Kidney (tissue), 14 donors: ENCODE measurements around the gene HBP1. TPM values are rescaled to one million over a fixed set of nuclear protein-coding genes. Genes with fewer than 3 reads are reported as not detected.
"Not testable (repeated sequence)": the region's sequence is repeated elsewhere in the genome, so short reads cannot be mapped to it uniquely, and the experiment has no call there.

Source experiments
- DNase-seq, 5 donors: peaks; one replicate each; pipeline ENCODE4 v3.0.0-alpha.2; 2013 to 2020
- FAIRE-seq: peaks from 2 replicates; lab custom pipeline; 2012; peaks lifted over from hg19 to GRCh38; lab: Jason Lieb, UNC
- H3K27ac ChIP-seq, 2 donors: one replicate each; pipeline ENCODE4 v1.7.0; 2013; ENCODE audit warnings: low read depth in 2 of 2, low read length in 2 of 2, inconsistent platforms in 1 of 2
- H3K27me3 ChIP-seq: one replicate; pipeline ENCODE4 v1.7.1; 2013; ENCODE audit warnings: low read length, inconsistent platforms; ENCODE audit not compliant: control insufficient read depth, insufficient read depth
- H3K36me3 ChIP-seq, 3 donors: one replicate each; pipeline versions ENCODE4 v1.7.0 to v1.7.1; 2013; ENCODE audit warnings: low read length in 3 of 3, control low read depth in 1 of 3, inconsistent platforms in 1 of 3; ENCODE audit not compliant: insufficient read depth in 3 of 3, control insufficient read depth in 2 of 3
- H3K4me1 ChIP-seq, 3 donors: one replicate each; pipeline versions ENCODE4 v1.7.0 to v1.7.1; 2013; ENCODE audit warnings: low read length in 3 of 3, inconsistent platforms in 1 of 3, low read depth in 1 of 3; ENCODE audit not compliant: control insufficient read depth in 2 of 3, insufficient read depth in 2 of 3
- H3K4me3 ChIP-seq, 3 donors: one replicate each; pipeline versions ENCODE4 v1.7.0 to v1.8.1; 2013; ENCODE audit warnings: low read length in 3 of 3, control low read depth in 1 of 3, inconsistent platforms in 1 of 3
- H3K9ac ChIP-seq, 3 donors: one replicate each; pipeline versions ENCODE4 v1.7.0 to v1.7.1; 2013; ENCODE audit warnings: low read length in 3 of 3, control low read depth in 1 of 3, inconsistent platforms in 1 of 3
- H3K9me3 ChIP-seq, 3 donors: one replicate each; pipeline versions ENCODE4 v1.7.0 to v1.7.1; 2013; ENCODE audit warnings: low read length in 3 of 3, control low read depth in 1 of 3, inconsistent platforms in 1 of 3; ENCODE audit not compliant: control insufficient read depth in 2 of 3, insufficient read depth in 1 of 3
- CTCF ChIP-seq: IDR thresholded peaks from 3 replicates; pipeline ENCODE4 v1.5.1; 2012; ENCODE audit warnings: mild to moderate bottlenecking, moderate library complexity, borderline replicate concordance; ENCODE audit not compliant: insufficient read depth; ENCODE audit errors: extremely low read depth
- intact Hi-C: fragments of 100-400 bp; cut with DNase I; formaldehyde crosslinking; loops from one replicate; pipeline ENCODE4 v1.11.1; 2022
- polyA plus RNA-seq: library from polyadenylated mRNA; stranded (reverse); fragments of 350-450 nt; fragmentation: Illumina TruSeq; extraction: RNeasy Lipid Tissue Mini Kit (QIAGEN cat#74804); gene quantifications from one replicate; pipeline ENCODE4 v1.2.3, GENCODE V29; 2014; ENCODE audit warnings: low read depth, low replicate concordance; ENCODE audit not compliant: insufficient read depth
- total RNA-seq: library from RNA; stranded (reverse); fragmentation: NEBNext Ultra II Directional; extraction: Animal tissue kit (Norgen Biotek cat#: 25700); gene quantifications from one replicate; pipeline ENCODE4 v1.2.1, GENCODE V29; 2021
- donor health status: control.
- donor health status: control.
- donor health status: control.
- donor health status: control.
- donor health status: control.
- donor health status: DM: yes; HTN: yes; CAD: no.
- donor health status: Normal renal cell carcinoma (clear cell type).

The HBP1 gene
- total and polyA plus RNA-seq, 2 donors from 2014 or later = 29.3 to 64.4 TPM

DNA sequence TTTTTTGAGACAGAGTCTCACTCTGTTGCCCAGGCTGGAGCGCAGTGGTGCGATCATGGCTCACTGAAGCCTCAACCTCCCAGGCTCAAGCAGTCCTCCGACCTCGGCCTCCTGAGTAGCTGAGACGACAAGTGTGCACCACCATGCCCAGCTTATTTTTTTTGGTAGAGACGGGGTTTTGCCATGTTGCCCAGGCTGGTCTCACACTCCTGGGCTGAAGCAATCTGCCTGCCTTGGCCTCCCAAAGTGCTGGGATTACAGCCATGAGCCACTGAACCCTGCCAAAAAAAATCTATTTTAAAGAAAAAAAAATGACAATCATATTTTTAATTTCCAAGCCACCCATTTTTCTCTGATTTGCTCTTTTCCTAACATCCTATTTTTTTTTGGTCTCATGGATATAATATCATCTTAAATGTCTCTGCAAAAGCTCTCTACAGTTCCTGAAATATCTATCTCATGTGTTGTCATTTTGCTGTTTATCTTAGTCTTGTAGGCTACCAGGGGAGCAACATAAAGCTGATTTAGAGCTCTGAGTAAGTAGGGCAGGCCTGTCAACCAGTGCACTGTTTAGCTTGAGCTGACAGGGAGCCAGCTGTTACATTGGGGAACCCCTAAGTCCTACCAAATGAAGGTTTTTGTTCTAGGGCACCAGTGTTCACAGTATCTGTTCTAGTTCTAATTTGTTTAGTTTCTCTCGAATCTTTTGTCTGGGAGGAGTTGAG is 29.9 kb upstream of the HBP1 start:
- no peak overlapping the region for H3K4me3 ChIP-seq
- TF ChIP-seq CTCF = no peak
- FAIRE-seq = no peak

GRCh38 chr7:107143875-107144274 is 24.9 kb upstream of the HBP1 start:
- H3K9me3 ChIP-seq, H3K4me1 ChIP-seq, H3K4me3 ChIP-seq, intact Hi-C loops, FAIRE-seq, H3K9ac ChIP-seq, DNase-seq, H3K27ac ChIP-seq, H3K36me3 ChIP-seq, H3K27me3 ChIP-seq: not testable (repeated sequence)

More for the DNA sequence above, 29.9 kb upstream of the HBP1 start:
- Histone ChIP-seq H3K9ac (no peak overlapping the region), H3K4me1 (no peaks in the 10 kb centered on the region), H3K27me3 (no peaks in the 10 kb centered on the region), H3K36me3 (no peaks in the 10 kb centered on the region), H3K27ac (no peak overlapping the region), H3K9me3 (no peaks in the 10 kb centered on the region)
- intact Hi-C loops = no loop called here
- no peak for DNase-seq

GRCh38 chr7:107145067-107145838 is 23.6 kb upstream of the HBP1 start:
- Histone ChIP-seq H3K4me1 (no peaks in the 10 kb centered on the region), H3K27ac (no peak overlapping the region), H3K9ac (no peak overlapping the region), H3K9me3 (no peaks in the 10 kb centered on the region), H3K4me3 (no peak overlapping the region), H3K36me3 (no peaks in the 10 kb centered on the region), H3K27me3 (no peaks in the 10 kb centered on the region)
- intact Hi-C loops = no loop called here
- FAIRE-seq (no peak), DNase-seq (no peak)
- no peak for TF ChIP-seq CTCF
